ENCODE data around the gene MIGA1. TPM values are rescaled to one million over a fixed set of nuclear protein-coding genes. Genes with fewer than 3 reads are reported as not detected.
A peak's percentile ranks its signal among the peaks of the same experiment; 100 is the strongest.

MIGA1 gene
- total RNA-seq, 2 experiments from 2014 or later, result 12.2 to 15.8 TPM

DNA sequence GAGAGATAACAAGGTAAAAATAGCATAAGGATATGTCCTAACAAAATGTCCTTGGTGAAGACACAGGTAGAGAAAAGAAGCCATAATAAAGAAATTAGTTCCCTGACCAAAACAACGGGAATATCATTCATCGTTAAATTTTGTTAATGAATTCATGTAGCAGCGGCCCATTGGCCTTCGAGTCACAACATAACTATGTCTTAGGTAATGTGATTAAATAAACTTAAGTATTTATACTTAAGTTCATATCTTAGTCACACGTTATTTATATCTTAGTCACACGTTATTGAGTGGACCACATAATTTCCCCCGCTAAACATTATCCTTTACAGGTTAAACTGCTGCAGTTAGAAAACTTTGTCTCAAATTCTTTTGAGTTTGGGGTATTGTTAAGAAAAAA is 110.2 kb downstream of the MIGA1 start:
- Histone ChIP-seq H3K27ac (ENCODE audit: low read depth in 1 of 2, low read length in 2 of 2) (no peak overlapping the region), H3K4me3 (ENCODE audit: low read length) (no peak overlapping the region), H3K27me3 (ENCODE audit: control insufficient read depth in 1 of 2, insufficient read depth in 2 of 2, low read length in 2 of 2) (peaks cover 10 to 12% of the 10 kb centered on the region in 2 experiments), H3K9me3 (ENCODE audit: control insufficient read depth in 1 of 2, insufficient read depth in 1 of 2, low read length in 2 of 2) (peaks cover 0 to 13% of the 10 kb centered on the region in 2 experiments), H3K36me3 (ENCODE audit: insufficient read depth, low read length) (no peaks in the 10 kb centered on the region), H3K4me1 (ENCODE audit: insufficient read depth, low read length) (peaks cover 12% of the 10 kb centered on the region)
- H3K27me3 Mint-ChIP-seq, result peaks cover 29% of the 10 kb centered on the region
- CTCF ChIA-PET, result interaction anchor here (1.1 kb wide), 1 partner anchor 690 kb away, joined by 3 read pairs; no protein-coding TSS in a partner anchor
- intact Hi-C loops (cut with DNase I, micrococcal nuclease), result no loop called here
- DNase-seq (no peak), ATAC-seq (ENCODE audit: poor library complexity) (no peak)
- POLR2A ChIA-PET, result no interaction called here
- H3K9me3 Mint-ChIP-seq, result peaks cover 5% of the 10 kb centered on the region
- peaks cover 9% of the 10 kb centered on the region for H3K4me1 Mint-ChIP-seq (ENCODE audit: low read depth)
- H3K36me3 Mint-ChIP-seq (ENCODE audit: low read depth), result peaks cover 3% of the 10 kb centered on the region
- peak overlapping the region; percentile 52 for H3K4me3 Mint-ChIP-seq
- TF ChIP-seq, protein P1, sequence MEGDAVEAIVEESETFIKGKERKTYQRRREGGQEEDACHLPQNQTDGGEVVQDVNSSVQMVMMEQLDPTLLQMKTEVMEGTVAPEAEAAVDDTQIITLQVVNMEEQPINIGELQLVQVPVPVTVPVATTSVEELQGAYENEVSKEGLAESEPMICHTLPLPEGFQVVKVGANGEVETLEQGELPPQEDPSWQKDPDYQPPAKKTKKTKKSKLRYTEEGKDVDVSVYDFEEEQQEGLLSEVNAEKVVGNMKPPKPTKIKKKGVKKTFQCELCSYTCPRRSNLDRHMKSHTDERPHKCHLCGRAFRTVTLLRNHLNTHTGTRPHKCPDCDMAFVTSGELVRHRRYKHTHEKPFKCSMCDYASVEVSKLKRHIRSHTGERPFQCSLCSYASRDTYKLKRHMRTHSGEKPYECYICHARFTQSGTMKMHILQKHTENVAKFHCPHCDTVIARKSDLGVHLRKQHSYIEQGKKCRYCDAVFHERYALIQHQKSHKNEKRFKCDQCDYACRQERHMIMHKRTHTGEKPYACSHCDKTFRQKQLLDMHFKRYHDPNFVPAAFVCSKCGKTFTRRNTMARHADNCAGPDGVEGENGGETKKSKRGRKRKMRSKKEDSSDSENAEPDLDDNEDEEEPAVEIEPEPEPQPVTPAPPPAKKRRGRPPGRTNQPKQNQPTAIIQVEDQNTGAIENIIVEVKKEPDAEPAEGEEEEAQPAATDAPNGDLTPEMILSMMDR (IDR thresholded peaks at IDR 0.05), result no peak
- H3K27ac Mint-ChIP-seq, result no peak overlapping the region

DNA sequence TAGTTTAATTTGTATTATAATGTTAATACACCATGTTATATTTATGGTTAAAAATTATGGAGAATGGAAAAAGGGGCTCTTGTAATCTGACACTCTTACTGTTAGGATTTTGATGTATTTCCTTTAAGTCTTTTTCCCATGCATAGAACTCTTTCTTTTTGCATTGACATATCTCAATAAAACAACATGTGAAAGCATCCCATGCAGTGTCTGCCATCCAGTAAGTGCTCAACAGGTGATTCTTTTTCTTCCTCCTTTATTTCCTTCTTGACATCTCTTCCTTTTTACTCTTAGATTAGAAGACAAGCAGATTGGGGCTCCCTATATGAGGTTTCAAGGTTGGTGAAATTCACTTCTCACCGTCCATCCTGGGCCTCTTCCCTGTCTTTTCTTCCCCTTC is 111.8 kb downstream of the MIGA1 start:
- no peak overlapping the region for H3K4me3 ChIP-seq (ENCODE audit: low read length)
- ChIA-PET POLR2A (no interaction called here), CTCF (no interaction called here)
- TF ChIP-seq, protein P1 (IDR thresholded peaks at IDR 0.05), result no peak
- no peak for ATAC-seq (ENCODE audit: poor library complexity)
- Mint-ChIP-seq H3K4me3 (no peak overlapping the region), H3K27me3 (peaks cover 24% of the 10 kb centered on the region), H3K4me1 (ENCODE audit: low read depth) (peaks cover 9% of the 10 kb centered on the region), H3K36me3 (ENCODE audit: low read depth) (peaks cover 3% of the 10 kb centered on the region), H3K9me3 (peaks cover 5% of the 10 kb centered on the region), H3K27ac (no peak overlapping the region)
- H3K9me3 ChIP-seq (ENCODE audit: control insufficient read depth in 1 of 2, insufficient read depth in 1 of 2, low read length in 2 of 2), result peaks cover 0 to 14% of the 10 kb centered on the region in 2 experiments
- no peak overlapping the region for H3K27ac ChIP-seq (ENCODE audit: low read depth in 1 of 2, low read length in 2 of 2)
- no peak for DNase-seq
- no peaks in the 10 kb centered on the region for H3K36me3 ChIP-seq (ENCODE audit: insufficient read depth, low read length)
- peaks cover 12% of the 10 kb centered on the region for H3K4me1 ChIP-seq (ENCODE audit: insufficient read depth, low read length)
- intact Hi-C loops (cut with DNase I, micrococcal nuclease), result no loop called here
- peaks cover 9 to 12% of the 10 kb centered on the region in 2 experiments for H3K27me3 ChIP-seq (ENCODE audit: control insufficient read depth in 1 of 2, insufficient read depth in 2 of 2, low read length in 2 of 2)

DNA sequence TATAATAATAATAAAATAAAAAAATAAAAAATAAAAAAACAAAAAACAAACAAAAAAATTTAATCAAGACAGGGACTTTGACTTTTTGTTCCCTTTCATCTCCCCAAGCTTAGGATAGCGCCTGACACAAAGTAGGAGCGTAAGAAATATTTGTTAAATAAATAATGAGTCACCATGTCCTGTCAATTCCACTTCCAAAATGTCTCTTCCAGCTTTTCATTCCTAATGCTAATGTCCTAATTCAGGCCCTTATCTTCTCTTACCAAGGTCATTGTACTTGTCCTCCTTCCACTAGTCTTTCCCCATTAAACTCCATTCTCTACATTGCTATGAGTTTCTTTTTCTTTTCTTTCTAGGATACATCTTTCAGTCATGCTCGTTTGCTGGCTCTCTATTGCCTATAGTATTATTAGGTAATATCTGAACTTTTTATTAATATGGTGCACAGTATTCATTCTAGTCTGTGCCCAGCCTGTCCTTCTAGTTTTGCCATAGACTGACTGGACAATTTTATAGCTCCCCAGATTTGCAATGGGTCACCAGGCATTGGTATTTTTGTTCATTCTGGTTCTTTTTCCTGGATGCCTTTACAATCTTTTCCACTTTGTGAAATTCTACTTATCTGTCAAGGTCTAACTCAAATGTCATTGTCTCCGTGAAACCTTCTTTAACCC is 120.3 kb downstream of the MIGA1 start:
- Mint-ChIP-seq H3K27ac (no peak overlapping the region), H3K36me3 (ENCODE audit: low read depth) (no peaks in the 10 kb centered on the region), H3K4me1 (ENCODE audit: low read depth) (no peaks in the 10 kb centered on the region), H3K27me3 (no peaks in the 10 kb centered on the region), H3K4me3 (no peak overlapping the region), H3K9me3 (peaks cover 2% of the 10 kb centered on the region)
- H3K27ac ChIP-seq (ENCODE audit: low read depth in 1 of 2, low read length in 2 of 2), result no peak overlapping the region
- CTCF ChIA-PET, result no interaction called here
- H3K4me3 ChIP-seq (ENCODE audit: low read length), result no peak overlapping the region
- ATAC-seq (ENCODE audit: poor library complexity) (no peak), DNase-seq (no peak)
- no peaks in the 10 kb centered on the region for H3K27me3 ChIP-seq (ENCODE audit: control insufficient read depth in 1 of 2, insufficient read depth in 2 of 2, low read length in 2 of 2)
- H3K4me1 ChIP-seq (ENCODE audit: insufficient read depth, low read length), result no peaks in the 10 kb centered on the region
- H3K9me3 ChIP-seq (ENCODE audit: control insufficient read depth in 1 of 2, insufficient read depth in 1 of 2, low read length in 2 of 2), result peaks cover 0 to 4% of the 10 kb centered on the region in 2 experiments
- POLR2A ChIA-PET, result no interaction called here
- TF ChIP-seq, protein P1 (IDR thresholded peaks at IDR 0.05), result no peak
- H3K36me3 ChIP-seq (ENCODE audit: insufficient read depth, low read length), result no peaks in the 10 kb centered on the region
- intact Hi-C loops (cut with DNase I, micrococcal nuclease), result loop anchor here in 1 of 2 experiments (5.0 kb wide), 1 partner anchor 1232 kb away; no protein-coding TSS in a partner anchor

Data from CD4-positive, alpha-beta T cell (primary cell).